ENCODE data around the gene CELF6. TPM values are rescaled to one million over a fixed set of nuclear protein-coding genes. Genes with fewer than 3 reads are reported as not detected.

The CELF6 gene
- total and polyA plus RNA-seq, 2 experiments from 2014 or later, result 0.40 to 2.4 TPM

- H2AFZ ChIP-seq, result no peak overlapping the region
- no peak for TF ChIP-seq EZH2phosphoT487 (IDR thresholded peaks at IDR 0.05; ENCODE audit: low read depth, severe bottlenecking, unreplicated experiment)
- no peak for TF ChIP-seq EZH2 (IDR thresholded peaks at IDR 0.05; ENCODE audit: borderline replicate concordance)
- TF ChIP-seq CTCF (IDR thresholded peaks at IDR 0.05; ENCODE audit: poor library complexity), result peak; percentile 49
- H3K4me1 ChIP-seq (ENCODE audit: insufficient read depth), result no peaks in the 10 kb centered on the region
- no peaks in the 10 kb centered on the region for H3K9me3 ChIP-seq (ENCODE audit: low read depth)
- H4K20me1 ChIP-seq (ENCODE audit: insufficient read depth, poor library complexity, severe bottlenecking), result no peaks in the 10 kb centered on the region
- H3K4me3 ChIP-seq, result no peak overlapping the region
- no peaks in the 10 kb centered on the region for H3K9me2 ChIP-seq (replicated peaks; ENCODE audit: insufficient read depth)
- H3K27ac ChIP-seq, result no peak overlapping the region
- no peak overlapping the region for H3K4me2 ChIP-seq
- peak; percentile 52 for DNase-seq (ENCODE audit: low spot score)
- no peaks in the 10 kb centered on the region for H3K27me3 ChIP-seq
- H3K79me2 ChIP-seq, result no peaks in the 10 kb centered on the region
- 61% methylated on average over 10 of the region's 10 CpGs for WGBS (ENCODE audit: low lambda C conversion rate, missing lambda C conversion rate)
- H3K36me3 ChIP-seq (replicated peaks; ENCODE audit: insufficient read depth, low read depth), result no peaks in the 10 kb centered on the region
Measured at GRCh38 chr15:72285927-72286516, 33.9 kb downstream of the CELF6 start.

- Histone ChIP-seq H2AFZ (no peak overlapping the region), H3K4me3 (no peak overlapping the region), H3K4me1 (ENCODE audit: insufficient read depth) (no peaks in the 10 kb centered on the region), H3K27me3 (no peaks in the 10 kb centered on the region), H3K9me3 (ENCODE audit: low read depth) (no peaks in the 10 kb centered on the region), H3K27ac (no peak overlapping the region), H3K4me2 (no peak overlapping the region), H3K79me2 (no peaks in the 10 kb centered on the region), H3K36me3 (replicated peaks; ENCODE audit: insufficient read depth, low read depth) (no peaks in the 10 kb centered on the region), H3K9me2 (replicated peaks; ENCODE audit: insufficient read depth) (no peaks in the 10 kb centered on the region), H4K20me1 (ENCODE audit: insufficient read depth, poor library complexity, severe bottlenecking) (no peaks in the 10 kb centered on the region)
- TF ChIP-seq EZH2phosphoT487 (IDR thresholded peaks at IDR 0.05; ENCODE audit: low read depth, severe bottlenecking, unreplicated experiment) (no peak), EZH2 (IDR thresholded peaks at IDR 0.05; ENCODE audit: borderline replicate concordance) (no peak), CTCF (IDR thresholded peaks at IDR 0.05; ENCODE audit: poor library complexity) (no peak)
- WGBS (ENCODE audit: low lambda C conversion rate, missing lambda C conversion rate), result 42% methylated on average over 3 of the region's 3 CpGs
- DNase-seq (ENCODE audit: low spot score), result no peak
Measured at GRCh38 chr15:72285402-72285801, 34.6 kb downstream of the CELF6 start.

GRCh38 chr15:72284781-72285180, 35.2 kb downstream of the CELF6 start:
- Histone ChIP-seq H3K9me3 (ENCODE audit: low read depth) (no peaks in the 10 kb centered on the region), H3K9me2 (replicated peaks; ENCODE audit: insufficient read depth) (no peaks in the 10 kb centered on the region), H3K27ac (no peak overlapping the region), H3K4me3 (no peak overlapping the region), H3K4me1 (ENCODE audit: insufficient read depth) (no peaks in the 10 kb centered on the region), H4K20me1 (ENCODE audit: insufficient read depth, poor library complexity, severe bottlenecking) (no peaks in the 10 kb centered on the region), H3K36me3 (replicated peaks; ENCODE audit: insufficient read depth, low read depth) (no peaks in the 10 kb centered on the region), H3K4me2 (no peak overlapping the region), H3K79me2 (no peaks in the 10 kb centered on the region), H2AFZ (no peak overlapping the region), H3K27me3 (no peaks in the 10 kb centered on the region)
- no peak for DNase-seq (ENCODE audit: low spot score)
- TF ChIP-seq CTCF (IDR thresholded peaks at IDR 0.05; ENCODE audit: poor library complexity), result no peak
- WGBS (ENCODE audit: low lambda C conversion rate, missing lambda C conversion rate), result 83% methylated on average over 1 of the region's 1 CpG

- H3K79me2 ChIP-seq, result no peaks in the 10 kb centered on the region
- no peak for DNase-seq (ENCODE audit: low spot score)
- no peaks in the 10 kb centered on the region for H4K20me1 ChIP-seq (ENCODE audit: insufficient read depth, poor library complexity, severe bottlenecking)
- no peaks in the 10 kb centered on the region for H3K36me3 ChIP-seq (replicated peaks; ENCODE audit: insufficient read depth, low read depth)
- no peaks in the 10 kb centered on the region for H3K9me2 ChIP-seq (replicated peaks; ENCODE audit: insufficient read depth)
- no peaks in the 10 kb centered on the region for H3K9me3 ChIP-seq (ENCODE audit: low read depth)
- no peak overlapping the region for H3K4me2 ChIP-seq
- no peaks in the 10 kb centered on the region for H3K27me3 ChIP-seq
- no peaks in the 10 kb centered on the region for H3K4me1 ChIP-seq (ENCODE audit: insufficient read depth)
- H2AFZ ChIP-seq, result no peak overlapping the region
- WGBS (ENCODE audit: low lambda C conversion rate, missing lambda C conversion rate), result 84% methylated on average over 3 of the region's 3 CpGs
- H3K27ac ChIP-seq, result no peak overlapping the region
- TF ChIP-seq EZH2phosphoT487 (IDR thresholded peaks at IDR 0.05; ENCODE audit: low read depth, severe bottlenecking, unreplicated experiment) (no peak), EZH2 (IDR thresholded peaks at IDR 0.05; ENCODE audit: borderline replicate concordance) (no peak), CTCF (IDR thresholded peaks at IDR 0.05; ENCODE audit: poor library complexity) (no peak)
- no peak overlapping the region for H3K4me3 ChIP-seq
Measured at GRCh38 chr15:72281713-72282112, 38.2 kb downstream of the CELF6 start.
